OCI-LY3 (cell line): ENCODE measurements around the gene TUBA8.

ENCODE experiments used
- EZH2phosphoT487 ChIP-seq: fragments of 200-600 bp; shearing (Covaris generic); IDR thresholded peaks from 2 replicates; pipeline ENCODE4 v1.6.1; 2018; ENCODE audit warnings: antibody characterized with exemption, mixed run types, low read depth
- TF ChIP-seq, protein P1 (sequence below): fragments of 200-600, 300-600 bp; sonication (generic); IDR thresholded peaks from 2 replicates; pipeline ENCODE4 v1.5.1; 2014; ENCODE audit warnings: antibody characterized with exemption, low read length, low read depth

DNA sequence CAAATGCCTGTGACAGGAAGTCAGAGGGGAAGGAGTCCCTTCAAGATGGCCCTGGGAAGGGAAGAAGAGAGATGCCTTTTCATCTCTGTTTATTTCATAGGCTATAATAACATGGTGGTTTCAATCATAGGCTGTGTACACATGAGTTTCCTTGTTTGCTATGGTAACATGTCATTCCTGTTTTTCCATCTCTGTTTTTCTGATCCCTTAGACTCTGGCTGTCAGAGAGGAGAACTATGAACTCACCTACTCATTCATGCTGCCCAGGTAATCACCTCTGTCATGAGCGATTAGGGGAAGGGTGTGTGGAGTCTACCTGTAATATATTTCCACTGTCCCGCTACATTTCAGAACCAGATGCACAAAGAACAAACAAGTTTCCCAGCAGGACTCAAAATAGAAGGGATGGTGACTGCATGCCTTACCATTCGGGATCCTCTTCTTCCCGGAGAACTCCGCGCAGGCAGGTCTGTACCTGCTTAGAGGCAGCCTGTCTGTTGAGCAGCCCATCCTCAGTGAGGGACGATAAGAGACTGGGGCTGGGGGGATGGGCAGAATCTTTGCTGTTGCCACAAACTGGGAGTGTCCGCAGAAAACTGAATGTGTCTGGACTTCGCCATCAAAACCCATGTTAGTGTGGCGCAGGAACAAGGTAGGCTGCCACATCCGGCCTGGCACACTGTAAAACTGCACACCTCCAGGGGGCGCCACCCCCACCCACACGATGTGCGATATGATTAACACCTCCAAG is 39.9 kb upstream of the TUBA8 start:
- TF ChIP-seq, protein P1, sequence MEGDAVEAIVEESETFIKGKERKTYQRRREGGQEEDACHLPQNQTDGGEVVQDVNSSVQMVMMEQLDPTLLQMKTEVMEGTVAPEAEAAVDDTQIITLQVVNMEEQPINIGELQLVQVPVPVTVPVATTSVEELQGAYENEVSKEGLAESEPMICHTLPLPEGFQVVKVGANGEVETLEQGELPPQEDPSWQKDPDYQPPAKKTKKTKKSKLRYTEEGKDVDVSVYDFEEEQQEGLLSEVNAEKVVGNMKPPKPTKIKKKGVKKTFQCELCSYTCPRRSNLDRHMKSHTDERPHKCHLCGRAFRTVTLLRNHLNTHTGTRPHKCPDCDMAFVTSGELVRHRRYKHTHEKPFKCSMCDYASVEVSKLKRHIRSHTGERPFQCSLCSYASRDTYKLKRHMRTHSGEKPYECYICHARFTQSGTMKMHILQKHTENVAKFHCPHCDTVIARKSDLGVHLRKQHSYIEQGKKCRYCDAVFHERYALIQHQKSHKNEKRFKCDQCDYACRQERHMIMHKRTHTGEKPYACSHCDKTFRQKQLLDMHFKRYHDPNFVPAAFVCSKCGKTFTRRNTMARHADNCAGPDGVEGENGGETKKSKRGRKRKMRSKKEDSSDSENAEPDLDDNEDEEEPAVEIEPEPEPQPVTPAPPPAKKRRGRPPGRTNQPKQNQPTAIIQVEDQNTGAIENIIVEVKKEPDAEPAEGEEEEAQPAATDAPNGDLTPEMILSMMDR, result peak; percentile 71
- TF ChIP-seq EZH2phosphoT487, result no peak
